GM18508 (cell line): Measurements from ENCODE around the gene GRK1.
"Not testable (repeated sequence)": the region's sequence is repeated elsewhere in the genome, so short reads cannot be mapped to it uniquely, and the experiment has no call there.

Experiments
- ATAC-seq: cut with Tn5 transposase; IDR thresholded peaks from one replicate; pipeline ENCODE4 v1.9.1; 2021; ENCODE audit warnings: moderate number of reproducible peaks; ENCODE audit not compliant: insufficient read depth, unreplicated experiment

GRK1 gene

DNA sequence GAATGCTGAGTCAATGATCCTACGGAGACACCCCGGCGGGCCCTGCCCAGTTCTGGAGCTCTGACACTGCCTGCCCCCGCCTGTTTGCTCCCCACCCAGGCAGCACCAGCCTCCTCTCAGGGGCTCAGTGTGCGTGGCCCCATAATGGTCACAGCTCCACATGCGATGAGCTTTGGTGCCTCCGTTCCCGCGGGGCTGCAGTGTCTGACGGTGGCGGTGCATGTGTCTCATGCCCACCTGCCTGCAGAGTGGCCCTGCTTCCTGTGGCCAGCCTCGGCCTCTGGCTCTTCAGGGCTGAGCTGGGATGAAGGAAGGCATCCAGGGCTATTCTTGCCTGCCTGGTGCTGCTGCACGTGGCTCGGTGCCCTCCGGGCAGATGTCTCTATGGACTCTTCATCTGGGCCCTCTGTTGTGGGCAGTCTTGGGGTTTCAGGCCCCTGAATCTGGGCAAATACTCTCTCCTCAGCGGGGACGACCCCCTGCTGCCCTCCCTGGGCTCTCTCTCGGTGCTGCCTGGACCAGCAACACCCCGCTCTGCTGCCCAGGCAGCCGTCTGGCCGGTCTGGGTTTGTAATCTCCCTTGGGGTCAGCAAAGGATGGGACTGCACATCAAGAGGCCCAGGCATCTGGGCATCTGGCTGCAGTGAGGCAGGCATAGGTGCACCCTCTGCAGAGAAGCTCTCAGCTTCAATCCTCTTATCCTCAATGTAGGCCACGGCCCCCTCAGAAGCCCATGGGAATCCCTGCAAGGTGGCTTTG lies 72.7 kb downstream of the GRK1 start:
- ATAC-seq, result no peak

DNA sequence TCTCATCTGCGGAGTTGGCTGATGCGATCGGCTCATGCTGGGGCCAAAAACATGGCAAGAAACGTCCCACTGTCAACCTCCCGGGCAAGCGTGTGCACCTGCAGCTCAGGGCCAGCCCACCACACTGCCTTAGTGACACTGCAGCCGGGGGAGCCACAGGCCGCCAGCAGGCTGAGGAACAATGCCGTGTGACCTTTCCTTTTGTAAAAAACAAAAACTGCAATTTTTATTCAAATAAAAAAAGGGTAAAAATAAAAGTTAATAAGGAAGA lies 73.2 kb downstream of the GRK1 start:
- ATAC-seq, result no peak

- no peak for ATAC-seq
Measured at GRCh38 chr13:113740661-113741060, 73.6 kb downstream of the GRK1 start.

GRCh38 chr13:113741191-113741668 lies 74.2 kb downstream of the GRK1 start:
- no peak for ATAC-seq

GRCh38 chr13:113742000-113742441 lies 75.0 kb downstream of the GRK1 start:
- ATAC-seq, result no peak

DNA sequence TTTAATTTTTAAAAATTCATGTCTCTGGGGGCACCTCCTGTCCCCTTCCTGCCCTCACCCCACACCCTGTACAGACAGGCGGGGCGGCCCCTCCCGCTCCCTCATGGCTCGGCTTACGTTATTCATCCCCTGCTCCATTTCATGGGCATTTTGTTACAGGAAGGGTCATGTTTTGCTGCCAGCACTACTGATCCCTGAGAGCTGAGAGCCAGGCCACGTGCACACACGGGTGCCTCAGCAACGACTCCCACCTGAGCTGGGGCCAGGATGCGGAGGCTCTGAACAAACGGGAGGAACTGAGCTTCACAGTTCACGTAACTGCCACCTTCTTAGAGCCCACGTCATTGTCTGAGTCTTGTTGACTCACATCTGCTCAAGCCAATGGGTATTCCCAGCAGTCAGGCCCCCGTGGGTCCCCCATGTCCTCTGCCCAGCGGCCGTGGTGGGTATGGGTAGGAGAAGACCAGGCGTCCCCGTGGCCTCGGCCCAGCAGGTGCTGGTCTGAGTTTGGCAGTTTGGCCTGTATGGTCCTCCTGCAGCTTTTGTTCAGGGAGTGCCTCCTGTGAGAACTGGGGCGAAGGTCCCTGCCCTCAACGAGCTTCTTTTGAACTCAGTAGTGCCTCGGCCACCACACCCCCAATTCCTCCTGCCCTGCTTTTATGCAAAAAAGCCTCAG lies 75.6 kb downstream of the GRK1 start:
- ATAC-seq, result no peak

DNA sequence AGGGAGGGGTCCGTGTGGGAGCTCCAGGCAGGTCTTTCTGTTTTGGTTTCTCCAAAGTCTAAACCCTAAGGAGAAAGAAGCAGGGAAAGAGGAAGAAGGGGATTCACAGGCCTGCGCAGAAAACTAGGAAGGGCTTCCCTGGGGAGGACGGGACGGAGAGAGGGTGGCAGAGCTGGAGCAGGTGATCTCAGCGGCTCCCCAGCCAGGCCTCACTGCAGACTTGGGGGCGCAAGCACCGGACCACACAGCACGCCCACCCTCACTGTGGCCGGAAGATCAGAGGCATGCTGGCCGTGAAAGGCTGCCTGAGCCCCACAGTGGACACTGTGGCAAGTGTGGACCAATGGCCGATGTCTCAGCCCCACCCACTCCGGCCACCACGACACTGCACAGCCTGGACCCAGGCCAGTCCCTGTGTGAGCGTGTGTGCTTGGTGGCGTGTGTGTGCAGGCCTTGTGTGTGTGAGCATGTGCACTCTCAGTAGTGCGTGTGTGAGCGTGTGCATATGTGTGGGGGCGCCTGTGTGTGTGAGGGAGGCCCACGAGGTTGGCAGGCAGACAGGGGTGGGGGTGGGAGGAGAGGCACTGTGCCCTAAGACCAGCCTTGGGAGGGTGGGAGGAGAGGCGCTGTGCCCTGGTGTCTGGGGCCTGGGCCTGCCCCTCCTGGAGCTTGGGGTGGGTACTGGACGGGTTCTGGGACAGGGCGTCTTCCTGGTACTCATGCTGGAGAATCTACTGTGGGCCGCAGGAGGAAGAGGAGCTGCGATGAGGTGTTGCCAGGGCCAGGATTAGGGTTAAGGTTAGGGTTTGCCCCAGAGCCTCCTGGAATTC lies 76.6 kb downstream of the GRK1 start:
- no peak for ATAC-seq

DNA sequence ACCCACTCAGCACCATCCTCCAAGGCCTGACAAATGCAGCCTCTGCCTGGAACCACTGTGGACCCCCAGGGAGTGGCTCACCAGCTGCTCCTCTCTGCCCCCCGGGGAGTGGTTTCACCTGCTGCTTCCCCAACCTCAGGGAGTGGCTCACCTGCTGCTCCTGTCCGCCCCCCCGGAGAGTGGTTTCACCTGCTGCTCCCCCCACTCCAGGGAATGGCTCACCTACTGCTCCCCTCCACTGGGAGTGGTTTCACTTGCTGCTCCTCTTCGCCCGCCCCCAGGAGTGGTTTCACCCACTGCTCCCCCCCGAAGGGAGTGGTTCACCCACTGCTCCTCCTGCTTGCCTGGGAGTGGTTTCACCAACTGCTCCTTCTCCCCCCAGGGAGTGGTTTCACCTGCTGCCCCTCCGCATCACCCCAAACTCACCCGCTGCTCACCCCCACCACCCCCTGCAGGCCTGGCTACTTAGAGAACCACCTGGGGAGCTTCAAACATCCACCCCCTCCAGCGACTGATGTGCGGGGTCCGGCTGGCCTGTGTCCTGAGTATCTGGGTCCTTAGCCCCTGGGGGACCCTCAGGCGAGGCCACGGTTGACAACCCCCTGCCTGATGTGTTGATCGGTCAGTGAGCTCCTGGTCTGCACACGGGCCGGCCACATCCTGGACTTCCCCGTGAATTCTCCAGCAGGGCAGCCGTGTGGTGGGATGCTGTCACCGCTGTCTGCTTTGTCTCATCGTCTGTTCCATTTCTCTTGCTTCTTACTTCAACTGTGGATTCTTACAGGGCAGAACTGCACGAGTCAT lies 77.4 kb downstream of the GRK1 start:
- no peak for ATAC-seq

- no peak for ATAC-seq
Measured at GRCh38 chr13:113745059-113745458, 78.0 kb downstream of the GRK1 start.

- not testable (repeated sequence) for ATAC-seq
Measured at GRCh38 chr13:113745500-113746142, 78.6 kb downstream of the GRK1 start.

DNA sequence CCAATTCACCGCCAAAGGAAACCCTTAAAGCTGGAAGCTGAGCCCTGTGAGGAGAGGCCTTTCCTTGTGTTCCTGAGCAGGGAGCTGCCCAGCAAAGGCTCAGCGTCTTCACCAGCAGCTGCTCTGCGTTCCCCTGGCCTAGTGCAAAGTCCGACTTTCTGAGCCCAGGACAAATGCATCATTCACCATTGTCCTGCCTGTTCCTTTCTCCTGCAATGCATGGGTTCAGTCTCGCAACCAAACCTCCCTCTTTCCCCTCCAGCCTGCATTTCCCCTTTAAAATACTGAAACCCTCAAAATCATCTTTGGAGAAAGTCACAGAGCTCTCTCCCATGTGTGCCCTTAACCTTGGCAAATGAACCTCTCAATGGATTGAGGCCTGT lies 79.1 kb downstream of the GRK1 start:
- ATAC-seq, result no peak

- ATAC-seq, result no peak
Measured at GRCh38 chr13:113746671-113747070, 79.7 kb downstream of the GRK1 start.

GRCh38 chr13:113747291-113747833 lies 80.3 kb downstream of the GRK1 start:
- ATAC-seq, result no peak

- no peak for ATAC-seq
Measured at GRCh38 chr13:113748101-113748861, 81.3 kb downstream of the GRK1 start.

- no peak for ATAC-seq
Measured at GRCh38 chr13:113748862-113749451, 81.9 kb downstream of the GRK1 start.

- ATAC-seq, result no peak
Measured at GRCh38 chr13:113749507-113749906, 82.5 kb downstream of the GRK1 start.

GRCh38 chr13:113749967-113750366 lies 82.9 kb downstream of the GRK1 start:
- no peak for ATAC-seq

DNA sequence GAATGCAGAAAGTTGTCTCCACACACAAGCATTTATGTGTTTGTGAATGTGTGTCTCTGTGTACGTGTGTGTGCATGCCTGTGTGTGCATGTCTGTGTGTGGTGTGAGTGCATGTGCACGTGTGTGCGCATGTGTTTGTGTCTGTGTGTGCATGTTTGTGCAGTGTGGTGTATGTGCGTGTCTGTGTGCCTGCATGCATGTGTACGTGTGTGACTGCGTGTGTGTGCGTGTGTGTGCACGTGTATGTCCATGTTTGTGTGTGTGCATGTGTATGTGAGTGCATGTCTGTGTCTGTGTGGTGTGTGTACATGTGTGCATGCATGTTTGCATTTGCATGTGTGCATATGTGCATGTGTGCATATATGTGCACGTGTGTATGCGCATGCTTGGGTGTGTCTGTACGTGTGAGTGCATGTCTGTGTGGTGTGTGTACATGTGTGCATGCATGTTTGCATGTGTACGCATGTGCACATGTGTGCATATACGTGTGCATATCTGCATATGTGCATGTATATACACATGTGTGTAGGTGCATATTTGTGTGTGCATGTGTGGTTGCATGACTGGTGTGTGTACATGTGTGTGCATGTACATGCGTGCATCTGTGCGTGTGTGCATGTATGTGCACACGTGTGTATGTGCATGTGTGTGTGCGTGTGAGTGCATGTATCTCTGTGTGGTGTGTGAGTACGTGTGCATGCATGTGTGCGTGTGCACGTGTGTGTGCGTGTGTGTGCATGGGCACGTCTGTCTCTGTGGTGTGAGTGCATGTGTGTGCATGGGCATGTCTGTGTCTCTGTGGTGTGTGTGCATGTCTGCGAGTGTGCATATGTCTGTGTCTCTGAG lies 83.8 kb downstream of the GRK1 start:
- ATAC-seq, result no peak
